ENCODE measurements around the gene PCNP.
A peak's percentile ranks its signal among the peaks of the same experiment; 100 is the strongest.
"Not testable (repeated sequence)": the region's sequence is repeated elsewhere in the genome, so short reads cannot be mapped to it uniquely, and the experiment has no call there.

The PCNP gene

GRCh38 chr3:101544161-101544850 is 29.7 kb upstream of the PCNP start:
- Histone ChIP-seq H3K4me1 (ENCODE audit: insufficient read depth, low read length) (no peaks in the 10 kb centered on the region), H3K27me3 (ENCODE audit: insufficient read depth, low read length) (no peaks in the 10 kb centered on the region), H3K4me3 (ENCODE audit: low read length) (no peak overlapping the region), H3K36me3 (ENCODE audit: insufficient read depth, low read length) (no peaks in the 10 kb centered on the region), H3K9me3 (ENCODE audit: low read length) (peaks cover 2% of the 10 kb centered on the region), H2AFZ (ENCODE audit: low read depth, low read length) (no peak overlapping the region)

GRCh38 chr3:101548527-101549105 is 25.4 kb upstream of the PCNP start:
- no peak overlapping the region for H3K4me3 ChIP-seq (ENCODE audit: low read length)
- peaks cover 2% of the 10 kb centered on the region for H3K9me3 ChIP-seq (ENCODE audit: low read length)
- H3K27me3 ChIP-seq (ENCODE audit: insufficient read depth, low read length) = no peaks in the 10 kb centered on the region
- peaks cover 2% of the 10 kb centered on the region for H3K4me1 ChIP-seq (ENCODE audit: insufficient read depth, low read length)
- no peak overlapping the region for H2AFZ ChIP-seq (ENCODE audit: low read depth, low read length)
- no peaks in the 10 kb centered on the region for H3K36me3 ChIP-seq (ENCODE audit: insufficient read depth, low read length)

GRCh38 chr3:101549473-101549872 is 24.5 kb upstream of the PCNP start:
- Histone ChIP-seq H2AFZ (ENCODE audit: low read depth, low read length) (no peak overlapping the region), H3K27me3 (ENCODE audit: insufficient read depth, low read length) (no peaks in the 10 kb centered on the region), H3K4me3 (ENCODE audit: low read length) (no peak overlapping the region), H3K36me3 (ENCODE audit: insufficient read depth, low read length) (no peaks in the 10 kb centered on the region), H3K4me1 (ENCODE audit: insufficient read depth, low read length) (peaks cover 2% of the 10 kb centered on the region), H3K9me3 (ENCODE audit: low read length) (peaks cover 2% of the 10 kb centered on the region)

GRCh38 chr3:101551359-101552081 is 22.5 kb upstream of the PCNP start:
- not testable (repeated sequence) for H3K4me1 ChIP-seq (ENCODE audit: insufficient read depth, low read length); H3K27me3 ChIP-seq (ENCODE audit: insufficient read depth, low read length); H3K36me3 ChIP-seq (ENCODE audit: insufficient read depth, low read length); H2AFZ ChIP-seq (ENCODE audit: low read depth, low read length); H3K4me3 ChIP-seq (ENCODE audit: low read length); H3K9me3 ChIP-seq (ENCODE audit: low read length)

- H3K9me3 ChIP-seq (ENCODE audit: low read length); H3K4me1 ChIP-seq (ENCODE audit: insufficient read depth, low read length); H3K4me3 ChIP-seq (ENCODE audit: low read length); H3K36me3 ChIP-seq (ENCODE audit: insufficient read depth, low read length); H3K27me3 ChIP-seq (ENCODE audit: insufficient read depth, low read length): not testable (repeated sequence)
- peak overlapping the region; percentile 46 for H2AFZ ChIP-seq (ENCODE audit: low read depth, low read length)
Observed at GRCh38 chr3:101553381-101553780, 20.6 kb upstream of the PCNP start.

DNA sequence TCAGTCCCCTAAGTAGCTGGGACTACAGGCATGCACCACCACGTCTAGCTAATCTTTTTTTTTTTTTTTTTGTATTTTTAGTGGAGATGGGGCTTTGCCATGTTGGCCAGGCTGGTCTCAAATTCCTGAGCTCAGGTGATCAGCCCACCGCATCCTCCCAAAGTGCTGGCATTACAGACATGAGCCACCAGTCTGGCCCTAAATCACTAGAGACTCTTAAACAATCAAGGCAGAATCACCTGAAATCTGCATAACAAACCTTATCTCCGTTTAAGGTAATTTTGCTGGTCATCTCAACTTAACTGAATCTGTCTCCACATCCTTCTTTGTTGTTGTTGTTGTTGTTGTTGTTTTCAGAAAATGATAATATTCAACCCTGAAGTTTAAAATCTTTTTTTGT is 17.9 kb upstream of the PCNP start:
- no peaks in the 10 kb centered on the region for H3K9me3 ChIP-seq (ENCODE audit: low read length)

DNA sequence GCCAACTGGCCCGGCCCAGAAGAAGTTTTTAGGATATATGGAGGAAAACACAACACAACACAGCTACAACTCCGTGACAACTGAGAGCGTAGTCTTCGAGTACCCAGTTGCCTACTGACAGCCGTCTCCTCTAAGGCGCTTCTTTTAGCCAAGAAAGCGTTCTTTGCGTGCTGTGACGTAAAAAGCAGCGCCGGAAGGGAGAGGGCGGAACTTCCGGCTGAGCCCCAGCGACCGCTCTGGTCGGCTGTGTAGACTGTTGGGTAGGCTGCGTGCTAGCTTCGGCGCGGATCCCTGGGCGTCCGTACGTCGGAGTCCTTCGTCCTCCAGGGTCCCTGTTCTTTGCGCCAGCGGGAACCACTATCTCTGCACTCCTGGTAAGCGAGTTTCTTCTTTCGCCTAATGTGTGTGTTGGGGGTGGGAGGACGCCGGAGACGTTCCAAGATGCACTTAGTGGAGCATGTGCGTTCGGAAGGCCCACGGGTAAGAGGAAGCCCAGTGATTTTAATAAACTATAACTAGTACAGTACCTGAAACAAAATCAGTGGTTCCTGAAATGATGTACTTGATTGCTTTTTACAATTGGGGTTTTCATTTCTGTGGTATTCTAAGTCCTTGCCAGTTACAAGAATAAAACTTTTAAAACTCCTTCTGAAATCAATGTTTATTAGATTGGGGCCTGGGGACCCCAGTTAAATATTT is 12.2 kb upstream of the PCNP start, which contains the start of gene TRMT10C:
TRMT10C (plus strand) TSS at position 239 of the 699 bp plus-strand sequence. CDS start 2,914 bp downstream, outside the sequence.
- H3K4me1 ChIP-seq (ENCODE audit: insufficient read depth, low read length) = peaks cover 9% of the 10 kb centered on the region

More for the DNA sequence above, 17.9 kb upstream of the PCNP start:
- peaks cover 6% of the 10 kb centered on the region for H3K4me1 ChIP-seq (ENCODE audit: insufficient read depth, low read length)
- no peak overlapping the region for H2AFZ ChIP-seq (ENCODE audit: low read depth, low read length)
- no peaks in the 10 kb centered on the region for H3K36me3 ChIP-seq (ENCODE audit: insufficient read depth, low read length)
- peaks cover 6% of the 10 kb centered on the region for H3K27me3 ChIP-seq (ENCODE audit: insufficient read depth, low read length)
- H3K4me3 ChIP-seq (ENCODE audit: low read length) = no peak overlapping the region

DNA sequence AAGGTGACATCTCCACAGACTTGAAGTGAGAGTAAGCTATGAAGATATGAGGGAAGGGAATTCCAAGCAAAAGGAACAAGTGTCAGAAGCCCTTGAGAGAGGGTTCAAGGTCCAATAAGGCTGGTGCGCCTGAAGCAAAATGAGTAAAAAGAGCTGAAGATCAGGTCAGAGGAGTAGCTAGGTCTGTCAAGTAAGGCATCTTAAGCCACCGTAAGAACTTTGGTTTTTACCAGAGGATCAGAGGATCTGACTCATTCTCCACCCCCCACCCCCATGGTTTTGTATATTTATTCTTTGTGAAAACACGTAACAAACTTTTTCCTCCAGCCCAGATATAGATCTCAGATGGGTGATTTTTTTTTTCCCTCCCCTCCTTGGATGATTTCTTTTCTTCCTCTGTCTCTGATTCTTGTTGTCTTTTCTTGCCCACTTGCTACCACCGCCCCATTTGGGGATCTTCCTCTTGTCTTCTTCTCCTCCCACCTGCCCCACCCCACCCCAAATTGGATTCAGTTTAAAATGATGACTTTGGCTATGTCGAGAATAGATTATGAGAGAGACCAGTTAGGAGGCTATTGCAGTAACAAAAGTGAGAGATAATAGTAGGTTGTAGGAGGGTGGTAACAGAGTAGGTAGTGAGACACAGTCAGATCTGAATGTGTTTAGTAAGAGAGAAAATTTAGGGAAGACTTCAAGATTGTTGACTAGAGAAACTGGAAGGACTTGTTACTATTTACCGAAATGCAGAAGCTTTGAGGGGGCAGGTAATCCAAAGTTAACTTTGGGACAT is 6.3 kb upstream of the PCNP start:
- Histone ChIP-seq H3K4me3 (ENCODE audit: low read length) (no peak overlapping the region), H3K27me3 (ENCODE audit: insufficient read depth, low read length) (no peaks in the 10 kb centered on the region), H2AFZ (ENCODE audit: low read depth, low read length) (no peak overlapping the region), H3K36me3 (ENCODE audit: insufficient read depth, low read length) (peaks cover 41% of the 10 kb centered on the region), H3K4me1 (ENCODE audit: insufficient read depth, low read length) (peaks cover 9% of the 10 kb centered on the region), H3K9me3 (ENCODE audit: low read length) (no peaks in the 10 kb centered on the region)

More for the DNA sequence above, 12.2 kb upstream of the PCNP start, which contains the start of gene TRMT10C:
- Histone ChIP-seq H3K36me3 (ENCODE audit: insufficient read depth, low read length) (peaks cover 27% of the 10 kb centered on the region), H3K27me3 (ENCODE audit: insufficient read depth, low read length) (peaks cover 6% of the 10 kb centered on the region), H3K9me3 (ENCODE audit: low read length) (no peaks in the 10 kb centered on the region), H3K4me3 (ENCODE audit: low read length) (peak within 1 kb of the TSS; percentile 74), H2AFZ (ENCODE audit: low read depth, low read length) (peak within 1 kb of the TSS; percentile 27)

GRCh38 chr3:101571028-101571895 is 2.7 kb upstream of the PCNP start:
- no peak overlapping the region for H2AFZ ChIP-seq (ENCODE audit: low read depth, low read length)
- H3K36me3 ChIP-seq (ENCODE audit: insufficient read depth, low read length) = peaks cover 20% of the 10 kb centered on the region
- peaks cover 13% of the 10 kb centered on the region for H3K4me1 ChIP-seq (ENCODE audit: insufficient read depth, low read length)
- no peak overlapping the region for H3K4me3 ChIP-seq (ENCODE audit: low read length)
- no peaks in the 10 kb centered on the region for H3K9me3 ChIP-seq (ENCODE audit: low read length)
- no peaks in the 10 kb centered on the region for H3K27me3 ChIP-seq (ENCODE audit: insufficient read depth, low read length)

DNA sequence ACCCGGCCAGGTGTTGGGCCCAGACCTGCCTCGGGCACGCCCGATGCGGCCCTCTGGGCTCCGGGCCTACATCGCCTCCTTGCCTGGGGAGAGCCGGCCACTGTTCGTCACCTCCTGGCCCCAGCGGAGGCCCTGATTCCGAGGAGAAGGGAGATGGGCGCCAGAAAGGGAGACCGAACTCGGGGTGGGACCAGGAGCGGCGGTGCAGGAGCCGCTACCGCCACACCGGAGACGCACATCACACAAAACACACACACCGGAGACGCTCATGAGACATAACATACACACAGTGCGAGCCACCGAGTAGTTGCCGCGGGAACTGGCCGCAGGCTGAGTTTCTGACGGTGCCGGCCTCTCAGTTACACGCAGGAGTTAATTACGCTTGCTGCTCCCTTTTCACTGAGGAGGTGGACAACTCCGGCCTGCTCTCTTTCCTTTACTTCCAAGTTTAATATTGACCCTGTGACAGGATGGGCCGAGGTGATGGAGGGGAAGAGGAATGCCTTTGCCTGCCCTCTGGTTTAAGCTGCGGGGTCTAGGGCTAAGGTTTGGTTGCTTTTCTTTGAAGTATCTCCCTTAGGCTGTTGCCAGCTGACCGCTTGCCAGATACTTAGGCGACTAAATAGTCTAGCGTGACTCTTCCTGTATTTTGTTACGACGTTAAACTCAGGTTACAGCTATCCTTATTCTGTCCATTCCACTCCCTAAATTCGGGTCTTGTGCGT is 570 bp downstream of the PCNP start:
- peaks cover 3% of the 10 kb centered on the region for H3K9me3 ChIP-seq (ENCODE audit: low read length)

GRCh38 chr3:101577286-101577685 is 3.3 kb downstream of the PCNP start:
- peaks cover 38% of the 10 kb centered on the region for H3K36me3 ChIP-seq (ENCODE audit: insufficient read depth, low read length)
- peaks cover 13% of the 10 kb centered on the region for H3K4me1 ChIP-seq (ENCODE audit: insufficient read depth, low read length)

More for the DNA sequence above, 570 bp downstream of the PCNP start:
- H3K27me3 ChIP-seq (ENCODE audit: insufficient read depth, low read length) = no peaks in the 10 kb centered on the region
- peak overlapping the region; percentile 27 for H2AFZ ChIP-seq (ENCODE audit: low read depth, low read length)
- H3K4me3 ChIP-seq (ENCODE audit: low read length) = peak overlapping the region; percentile 72
- H3K4me1 ChIP-seq (ENCODE audit: insufficient read depth, low read length) = peaks cover 13% of the 10 kb centered on the region
- H3K36me3 ChIP-seq (ENCODE audit: insufficient read depth, low read length) = peaks cover 25% of the 10 kb centered on the region

More at GRCh38 chr3:101577286-101577685, 3.3 kb downstream of the PCNP start:
- H2AFZ ChIP-seq (ENCODE audit: low read depth, low read length) = no peak overlapping the region
- H3K4me3 ChIP-seq (ENCODE audit: low read length) = no peak overlapping the region
- peaks cover 5% of the 10 kb centered on the region for H3K9me3 ChIP-seq (ENCODE audit: low read length)
- no peaks in the 10 kb centered on the region for H3K27me3 ChIP-seq (ENCODE audit: insufficient read depth, low read length)

Measured in neuron (in vitro differentiated cells).